Stimulated activated CD8-positive, alpha-beta memory T cell treated with anti-CD3 and anti-CD28 coated beads, Interleukin-4, amount 100 ng/mL, for 1 hour (primary cell): ENCODE results near the gene CTSZ.
"Not testable (repeated sequence)": the region's sequence is repeated elsewhere in the genome, so short reads cannot be mapped to it uniquely, and the experiment has no call there.

Experiments
- DNase-seq, 2 donors: peaks; one replicate each; pipeline ENCODE4 v3.0.0-alpha.2; 2020; ENCODE audit warnings: low read depth in 2 of 2, low spot score in 1 of 2

CTSZ gene

GRCh38 chr20:58982406-58983114, 24.5 kb downstream of the CTSZ start:
- no peak for DNase-seq

DNA sequence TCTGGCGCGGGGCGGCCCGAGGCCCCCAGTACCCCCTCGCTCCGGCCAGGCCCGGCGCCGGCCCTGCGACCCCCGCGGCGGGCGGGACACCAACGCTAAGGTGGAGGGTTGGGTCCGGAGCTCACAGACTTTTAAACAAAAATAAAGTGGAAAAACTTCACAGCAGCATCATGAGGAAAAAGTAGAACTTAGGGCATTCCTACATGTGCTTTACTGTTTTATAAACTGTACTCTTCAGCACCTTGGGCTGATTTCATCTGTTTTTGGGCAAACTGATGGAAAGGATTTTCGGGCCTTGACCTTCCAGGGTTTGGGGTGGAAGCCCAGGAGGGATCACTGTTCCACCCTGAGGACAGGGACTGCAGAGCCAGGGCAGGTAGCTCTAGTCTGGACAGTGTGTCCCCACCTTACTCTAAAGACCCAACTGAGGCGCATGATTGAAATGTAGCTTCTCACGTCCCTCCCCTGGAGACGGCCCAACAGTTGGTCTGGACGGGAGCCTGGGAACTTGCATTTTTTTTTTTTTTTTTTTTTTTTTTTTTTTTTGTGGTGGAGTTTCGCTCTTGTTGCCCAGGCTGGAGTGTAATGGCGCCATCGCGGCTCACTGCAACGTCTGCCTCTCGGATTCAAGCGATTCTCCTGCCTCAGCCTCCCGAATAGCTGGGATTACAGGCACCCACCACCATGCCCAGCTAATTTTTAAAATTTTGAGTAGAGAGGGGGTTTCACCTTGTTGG, 25.3 kb downstream of the CTSZ start:
- no peak for DNase-seq

GRCh38 chr20:58980711-58981627, 26.1 kb downstream of the CTSZ start, which contains the start of gene NELFCD:
NELFCD (plus strand) TSS chr20:58981256; CDS start chr20:58981310, 54 bp downstream.
- DNase-seq = peak; percentile 78 to 84

GRCh38 chr20:58978351-58979190, 28.5 kb downstream of the CTSZ start:
- no peak for DNase-seq

DNA sequence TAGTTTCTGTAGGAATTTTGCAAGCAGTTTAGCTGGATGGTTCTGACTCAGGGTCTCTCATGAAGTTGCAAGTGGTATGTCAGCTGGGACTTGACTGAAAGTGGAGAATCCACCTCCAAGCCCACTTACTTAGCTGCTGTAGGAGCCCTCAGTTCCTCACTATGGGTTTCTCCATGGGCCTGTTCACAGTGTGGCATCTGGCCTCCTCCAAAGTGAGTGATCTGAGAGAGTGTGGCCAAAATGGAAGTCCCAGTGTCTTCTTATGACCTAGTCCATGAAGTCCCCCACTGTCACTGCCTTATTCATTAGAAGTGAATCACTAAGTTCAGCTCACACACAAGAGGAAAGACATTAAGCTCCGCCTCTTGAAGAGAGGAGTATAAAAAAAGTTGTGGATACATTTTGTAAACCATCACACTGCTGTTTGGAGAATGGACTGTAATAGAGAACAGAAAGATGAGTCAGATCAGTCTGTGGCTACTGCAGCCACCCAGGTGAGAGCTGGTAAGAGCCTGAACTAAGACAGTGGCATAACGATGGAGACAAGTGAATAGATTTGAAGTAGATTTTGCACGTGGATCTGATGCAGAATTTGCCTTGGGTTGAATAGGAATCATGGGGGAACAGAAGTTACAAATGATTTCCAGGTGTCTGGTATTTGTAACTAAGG, 30.9 kb downstream of the CTSZ start:
- DNase-seq = no peak

- DNase-seq = no peak
Observed at GRCh38 chr20:58975353-58975752, 31.7 kb downstream of the CTSZ start.

DNA sequence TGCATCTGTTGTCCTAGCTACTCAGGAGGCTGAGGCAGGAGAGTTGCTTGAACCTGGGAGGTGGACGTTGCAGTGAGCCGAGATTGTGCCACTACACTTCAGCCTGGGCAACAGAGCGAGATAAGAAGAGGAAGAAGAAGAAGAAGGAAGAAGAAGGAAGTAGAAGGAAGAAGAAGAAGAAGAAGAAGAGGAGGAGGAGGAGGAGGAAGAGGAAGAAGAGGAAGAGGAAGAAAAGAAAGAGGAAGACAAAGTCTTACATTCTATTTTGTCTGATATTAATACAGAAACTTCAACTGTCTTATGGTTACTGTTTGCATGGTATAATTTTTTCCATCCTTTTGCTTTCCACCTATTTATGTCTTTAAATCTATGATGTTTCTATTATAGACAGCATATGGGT, 33.2 kb downstream of the CTSZ start:
- DNase-seq = no peak

- no peak for DNase-seq
Observed at GRCh38 chr20:58973179-58973578, 33.9 kb downstream of the CTSZ start.

GRCh38 chr20:58971429-58971828, 35.6 kb downstream of the CTSZ start:
- no peak for DNase-seq

GRCh38 chr20:58970146-58970545, 36.9 kb downstream of the CTSZ start:
- DNase-seq = no peak

- DNase-seq = no peak
Observed at GRCh38 chr20:58969439-58969838, 37.6 kb downstream of the CTSZ start.

DNA sequence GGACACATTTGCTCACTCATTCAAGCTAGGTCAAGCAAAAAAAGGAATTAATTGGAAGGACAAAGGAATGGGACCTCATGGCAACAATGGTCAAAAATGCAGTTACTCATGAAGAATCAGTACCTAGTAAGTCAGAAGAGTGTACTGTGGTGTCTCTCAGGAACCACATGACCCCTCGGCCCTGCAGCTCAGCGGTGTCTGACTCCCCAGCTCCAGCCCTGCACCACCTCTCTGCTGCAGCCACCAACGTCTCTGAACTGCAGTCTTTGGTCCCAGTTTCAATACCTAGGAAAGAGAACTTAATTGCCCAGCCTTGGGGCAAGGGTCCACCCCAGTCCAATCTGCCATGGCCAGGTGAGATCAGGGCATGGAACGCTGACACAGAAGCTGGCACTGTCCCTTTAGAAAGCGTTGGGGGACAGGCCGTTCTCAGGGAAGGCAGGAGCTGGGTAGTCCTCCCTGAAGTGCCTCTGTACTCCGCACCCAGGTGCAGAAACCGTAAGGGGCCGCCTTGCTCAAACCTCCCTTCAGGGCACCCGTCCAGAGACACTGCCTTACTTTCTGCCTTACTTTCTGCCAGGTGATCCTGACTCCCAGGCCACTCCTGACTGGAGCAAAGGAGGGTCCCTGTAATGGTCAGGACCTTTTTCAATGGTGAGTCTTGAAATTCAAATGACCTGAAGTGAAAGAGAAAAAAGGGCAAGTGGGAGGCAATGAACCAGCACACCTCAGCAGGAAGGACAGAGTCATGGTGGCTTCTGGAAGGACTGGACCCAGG, 39.2 kb downstream of the CTSZ start:
- no peak for DNase-seq

- DNase-seq = no peak
Observed at GRCh38 chr20:58965270-58966064, 41.6 kb downstream of the CTSZ start.

- DNase-seq = not testable (repeated sequence)
Observed at GRCh38 chr20:58963922-58964321, 43.1 kb downstream of the CTSZ start.

DNA sequence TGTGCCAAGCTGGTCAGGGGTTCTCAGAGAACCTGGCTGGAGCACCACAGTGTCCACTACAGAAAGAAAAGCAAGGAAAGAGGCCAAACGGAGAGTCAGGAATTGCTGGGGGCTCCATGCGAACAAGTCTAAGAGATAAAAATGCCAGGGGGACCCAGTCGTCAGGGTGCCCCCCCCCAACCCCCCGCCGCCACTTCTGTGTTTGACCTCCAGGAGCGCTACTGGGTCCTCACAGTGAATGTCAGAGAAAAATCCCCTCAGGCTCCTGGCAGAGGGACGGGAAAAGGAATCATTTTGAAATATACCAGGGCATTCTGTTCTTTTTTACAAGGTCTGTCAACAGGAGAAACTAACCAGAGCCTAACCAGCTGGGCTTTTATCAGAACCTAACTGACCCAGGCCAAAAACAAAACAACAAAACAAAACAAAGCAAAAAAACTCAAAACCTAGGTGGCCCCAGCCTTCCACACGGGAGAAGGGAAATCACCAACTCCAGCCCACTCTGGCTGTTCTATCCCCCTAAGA, 43.9 kb downstream of the CTSZ start:
- DNase-seq = no peak

GRCh38 chr20:58959652-58960051, 47.4 kb downstream of the CTSZ start:
- DNase-seq = no peak

- no peak for DNase-seq
Observed at GRCh38 chr20:58956078-58956477, 51.0 kb downstream of the CTSZ start.

DNA sequence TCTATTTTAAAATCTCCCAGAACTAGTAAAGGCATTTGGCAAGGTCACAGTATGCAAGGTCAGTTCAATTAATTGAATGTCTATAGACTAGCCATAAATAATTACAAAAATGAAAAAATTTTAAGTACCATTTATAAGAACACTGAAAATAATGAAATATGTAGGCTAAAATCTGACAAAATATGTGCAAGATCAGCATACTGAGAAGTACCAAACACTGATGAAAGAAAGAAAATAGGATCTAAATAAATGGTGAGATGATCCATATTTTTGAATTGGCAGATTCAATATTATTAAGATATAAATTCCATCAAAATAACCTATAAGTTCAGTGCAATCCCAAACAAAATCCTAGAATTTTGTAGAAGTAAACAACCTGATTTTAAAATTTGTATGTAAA, 54.0 kb downstream of the CTSZ start:
- DNase-seq = no peak
